GF-D8 (cell line): ENCODE data around the gene CDC42BPB.

ENCODE experiments used
- DNase-seq: peaks from one replicate; lab custom pipeline; 2025; lab: John Stamatoyannopoulos, UW

CDC42BPB gene

GRCh38 chr14:102993523-102993922 lies 63.8 kb downstream of the CDC42BPB start:
- DNase-seq = no peak

- DNase-seq = no peak
Measured at GRCh38 chr14:102991376-102991775, 66.0 kb downstream of the CDC42BPB start.

GRCh38 chr14:102988054-102988453 lies 69.3 kb downstream of the CDC42BPB start:
- no peak for DNase-seq

GRCh38 chr14:102986810-102987579 lies 70.4 kb downstream of the CDC42BPB start:
- no peak for DNase-seq

- no peak for DNase-seq
Measured at GRCh38 chr14:102985665-102986064, 71.7 kb downstream of the CDC42BPB start.

- no peak for DNase-seq
Measured at GRCh38 chr14:102984336-102985102, 72.8 kb downstream of the CDC42BPB start.

GRCh38 chr14:102983496-102983895 lies 73.9 kb downstream of the CDC42BPB start:
- DNase-seq = no peak

- DNase-seq = no peak
Measured at GRCh38 chr14:102982852-102983470, 74.4 kb downstream of the CDC42BPB start.

- DNase-seq = no peak
Measured at GRCh38 chr14:102980409-102980810, 76.9 kb downstream of the CDC42BPB start.

- no peak for DNase-seq
Measured at GRCh38 chr14:102979406-102979805, 77.9 kb downstream of the CDC42BPB start.

- no peak for DNase-seq
Measured at GRCh38 chr14:102977475-102977874, 79.9 kb downstream of the CDC42BPB start.

- DNase-seq = no peak
Measured at GRCh38 chr14:102975662-102976061, 81.7 kb downstream of the CDC42BPB start.

- no peak for DNase-seq
Measured at GRCh38 chr14:102973706-102974285, 83.6 kb downstream of the CDC42BPB start.

- DNase-seq = no peak
Measured at GRCh38 chr14:102971836-102972606, 85.3 kb downstream of the CDC42BPB start.

- DNase-seq = no peak
Measured at GRCh38 chr14:102971314-102971713, 86.0 kb downstream of the CDC42BPB start.

- no peak for DNase-seq
Measured at GRCh38 chr14:102970496-102970895, 86.9 kb downstream of the CDC42BPB start.

- no peak for DNase-seq
Measured at GRCh38 chr14:102969901-102970300, 87.4 kb downstream of the CDC42BPB start.

GRCh38 chr14:102969060-102969791 lies 88.1 kb downstream of the CDC42BPB start:
- DNase-seq = no peak

GRCh38 chr14:102968306-102968705 lies 89.0 kb downstream of the CDC42BPB start:
- DNase-seq = no peak

- no peak for DNase-seq
Measured at GRCh38 chr14:102967506-102967795, 89.9 kb downstream of the CDC42BPB start.
